TTC549 (cell line): ENCODE results near the gene SOX6.

Source experiments
- FAIRE-seq: peaks from 2 replicates; lab custom pipeline; 2012; peaks lifted over from hg19 to GRCh38; lab: Jason Lieb, UNC

Gene SOX6

GRCh38 chr11:16364254-16364653, 7.9 kb upstream of the SOX6 start:
- no peak for FAIRE-seq

DNA sequence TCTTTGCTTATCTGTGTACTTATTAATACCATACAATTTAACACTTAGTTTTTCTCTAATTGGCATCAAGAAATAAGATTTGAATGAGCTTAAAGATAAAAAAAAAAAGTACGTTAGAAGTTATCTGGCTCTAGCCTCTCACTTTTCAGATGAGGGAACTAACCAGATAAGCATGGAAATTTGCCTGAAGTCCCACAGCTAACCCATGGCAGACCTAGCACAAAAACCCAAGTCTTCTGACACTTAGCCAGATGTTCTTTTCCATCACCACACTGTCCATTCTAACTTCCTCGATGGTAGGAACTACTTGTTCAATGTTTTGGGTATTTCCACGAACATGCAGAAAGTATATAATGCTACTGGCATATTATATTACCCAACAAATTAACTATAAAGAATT, 7.4 kb upstream of the SOX6 start:
- no peak for FAIRE-seq

GRCh38 chr11:16361108-16361865, 4.9 kb upstream of the SOX6 start:
- no peak for FAIRE-seq

DNA sequence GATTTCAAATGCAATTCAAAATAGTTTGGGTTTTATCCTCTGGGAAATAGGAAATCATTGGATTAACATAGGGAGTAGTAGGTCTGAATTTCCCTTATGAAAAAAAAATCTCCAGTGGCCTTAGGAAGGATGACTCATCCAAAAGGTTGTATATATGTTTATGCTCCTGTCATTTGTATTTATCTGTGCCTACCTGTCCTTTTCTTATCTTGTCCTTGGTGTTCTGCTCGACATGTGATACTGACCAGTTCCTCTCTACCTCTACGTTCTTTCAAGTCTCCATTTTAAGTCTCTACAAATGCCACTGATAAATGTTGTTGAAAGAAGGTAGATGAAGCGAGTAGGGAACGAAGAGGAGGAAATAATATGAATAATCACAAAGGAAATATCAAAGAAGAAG, 3.0 kb upstream of the SOX6 start:
- FAIRE-seq = no peak

GRCh38 chr11:16358726-16359125, 2.4 kb upstream of the SOX6 start:
- FAIRE-seq = no peak

GRCh38 chr11:16357775-16358174, 1.4 kb upstream of the SOX6 start:
- no peak for FAIRE-seq

DNA sequence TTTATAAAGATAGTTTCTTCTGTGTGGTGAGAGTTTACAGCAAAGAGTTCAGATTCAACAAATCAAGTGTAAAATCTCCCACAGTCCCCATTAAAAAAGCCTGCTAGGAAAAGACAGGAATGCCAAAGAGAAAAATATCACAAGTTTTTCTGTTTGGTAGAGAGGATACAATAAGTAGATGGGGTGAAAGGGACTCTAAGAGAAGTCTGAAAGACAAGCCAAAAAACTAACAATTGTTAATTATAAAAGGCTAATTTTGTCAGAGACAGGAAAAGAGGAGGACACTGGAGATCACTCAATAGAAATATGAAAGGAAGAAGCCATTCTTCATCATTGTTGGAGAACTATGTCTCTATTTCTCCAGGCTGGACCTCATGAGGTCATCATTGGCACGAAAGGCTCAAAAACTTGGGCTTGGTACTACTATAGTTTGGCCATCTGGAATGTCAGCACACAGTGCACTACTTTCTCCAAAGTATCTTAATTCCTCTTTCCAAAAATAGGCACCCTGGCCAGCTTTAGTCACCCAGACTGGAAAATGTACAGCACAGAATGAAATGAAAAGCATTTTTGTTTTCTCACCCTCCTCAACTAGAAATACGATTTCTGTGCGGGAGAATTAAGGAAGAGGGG, 531 bp upstream of the SOX6 start:
- FAIRE-seq = no peak

DNA sequence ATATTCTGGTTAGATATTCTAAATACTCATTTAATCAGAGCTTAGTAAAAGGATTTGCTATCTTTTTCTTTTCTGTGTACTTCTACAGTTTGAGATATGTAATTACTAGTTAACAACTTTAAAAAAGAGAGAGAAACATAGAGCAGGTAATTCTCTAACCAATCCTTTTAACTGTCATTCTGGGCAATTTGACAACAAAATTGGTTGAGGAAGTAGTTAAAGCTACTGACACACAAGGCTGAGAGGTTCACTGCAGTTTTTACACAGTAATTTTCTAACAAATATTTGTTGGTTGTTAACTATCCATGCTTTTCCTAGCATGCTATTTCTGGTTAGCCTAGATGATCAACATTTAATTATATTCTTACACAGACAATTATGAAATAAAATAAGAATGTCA, 3.6 kb downstream of the SOX6 start:
- FAIRE-seq = no peak

GRCh38 chr11:16350125-16350524, 6.2 kb downstream of the SOX6 start:
- FAIRE-seq = no peak

- no peak for FAIRE-seq
Measured at GRCh38 chr11:16347928-16348685, 8.2 kb downstream of the SOX6 start.

- no peak for FAIRE-seq
Measured at GRCh38 chr11:16346975-16347374, 9.4 kb downstream of the SOX6 start.

DNA sequence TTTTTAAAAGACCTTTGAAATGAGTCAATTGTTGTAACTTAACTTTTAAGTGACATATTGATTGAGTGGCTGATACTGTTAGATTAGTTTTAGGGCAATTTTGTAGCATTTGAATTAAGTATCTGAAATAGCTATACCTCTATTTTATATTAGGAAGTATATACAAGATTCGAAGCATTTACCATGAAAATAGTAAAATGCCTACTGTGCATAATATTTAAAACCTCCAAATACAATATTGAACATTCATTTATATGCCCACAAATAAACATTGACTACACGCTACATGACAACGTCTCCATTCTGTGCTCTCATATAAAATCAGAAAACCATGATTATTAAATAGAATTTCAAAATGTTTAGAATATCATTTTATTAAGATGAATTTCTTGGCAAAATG, 14.5 kb downstream of the SOX6 start:
- no peak for FAIRE-seq

- no peak for FAIRE-seq
Measured at GRCh38 chr11:16338393-16338792, 18.0 kb downstream of the SOX6 start.

DNA sequence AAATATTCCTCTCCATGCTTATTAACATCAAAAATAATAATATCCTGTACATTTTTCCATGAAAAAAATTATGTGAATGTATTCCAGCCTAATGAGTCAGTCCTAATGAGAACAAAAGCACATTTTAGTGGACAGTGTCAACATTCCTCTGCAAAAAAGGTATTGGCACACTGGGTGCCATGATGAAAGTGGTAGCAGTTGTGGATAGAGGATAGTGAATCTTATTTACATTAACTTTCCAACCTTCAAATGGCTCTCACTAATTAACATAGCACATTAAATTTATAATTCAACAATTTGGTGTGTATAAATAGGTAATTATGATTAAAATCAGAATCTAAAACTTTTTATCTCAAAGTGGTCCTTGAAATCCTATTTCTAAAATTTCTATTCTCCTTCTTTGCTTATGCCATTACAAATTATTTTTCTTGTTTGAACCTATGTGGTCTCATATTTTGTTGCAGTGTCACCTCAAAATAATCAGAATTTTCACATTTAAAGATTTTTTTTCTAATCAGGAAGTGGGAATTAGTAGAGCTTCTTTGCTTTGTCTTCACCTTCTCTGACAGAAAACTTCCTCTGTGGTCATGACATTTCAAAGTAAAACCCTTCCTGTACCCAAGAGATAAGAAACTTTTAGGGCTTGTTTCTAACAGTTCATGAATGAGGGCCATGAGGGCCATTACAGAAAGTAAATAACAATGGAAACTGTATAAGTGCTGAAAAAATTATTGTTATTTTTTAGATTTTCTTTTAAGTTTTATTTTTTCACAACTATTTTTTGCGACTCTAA, 18.7 kb downstream of the SOX6 start:
- FAIRE-seq = no peak

GRCh38 chr11:16336721-16337120, 19.6 kb downstream of the SOX6 start:
- no peak for FAIRE-seq

- FAIRE-seq = no peak
Measured at GRCh38 chr11:16336204-16336603, 20.1 kb downstream of the SOX6 start.

GRCh38 chr11:16335236-16335962, 20.9 kb downstream of the SOX6 start:
- FAIRE-seq = no peak

DNA sequence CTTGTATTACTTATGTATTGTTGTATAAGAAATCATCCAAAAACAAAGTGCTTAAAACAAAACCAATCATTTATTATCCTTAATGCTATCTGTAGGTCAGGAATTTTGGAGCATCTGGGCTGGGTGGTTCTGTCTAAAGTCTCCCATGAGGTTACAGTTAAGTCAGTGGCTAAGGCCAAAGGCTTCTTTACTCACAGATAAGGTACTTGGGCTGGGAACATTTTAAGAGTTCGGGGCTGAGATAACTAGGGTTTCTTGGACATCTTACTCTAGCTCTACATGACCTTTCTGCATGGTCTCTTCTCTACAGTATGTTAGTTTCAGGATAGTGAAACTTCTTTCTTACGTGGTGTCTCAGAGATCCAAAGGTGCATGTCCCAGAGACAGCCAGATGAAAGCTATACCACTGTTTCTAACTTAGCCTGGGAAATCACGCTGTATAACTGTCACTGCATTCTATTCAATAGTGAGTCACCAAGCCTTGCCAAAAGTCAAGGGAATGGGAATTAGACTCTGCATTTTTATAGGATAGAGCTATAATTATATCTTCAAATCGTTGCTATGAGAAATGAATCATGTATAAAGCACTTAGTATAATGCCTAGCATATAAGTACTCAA, 29.6 kb downstream of the SOX6 start:
- no peak for FAIRE-seq

DNA sequence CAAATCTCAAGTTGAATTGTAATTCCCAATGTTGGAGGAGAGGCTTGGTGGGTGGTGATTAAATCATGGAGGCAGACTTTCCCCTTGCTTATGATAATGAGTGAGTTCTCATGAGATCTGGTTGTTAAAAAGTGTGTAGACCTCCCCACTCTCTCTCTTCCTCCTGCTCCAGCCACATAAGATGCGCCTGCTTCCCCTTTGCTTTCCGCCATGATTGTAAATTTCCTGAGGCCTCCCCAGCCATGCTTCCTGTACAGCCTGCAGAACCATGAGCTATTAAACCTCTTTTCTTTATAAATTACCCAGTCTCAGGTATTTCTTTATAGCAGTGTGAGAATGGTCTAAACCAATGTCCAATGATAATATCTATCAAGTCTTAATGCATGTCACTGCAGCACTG, 34.2 kb downstream of the SOX6 start:
- no peak for FAIRE-seq

DNA sequence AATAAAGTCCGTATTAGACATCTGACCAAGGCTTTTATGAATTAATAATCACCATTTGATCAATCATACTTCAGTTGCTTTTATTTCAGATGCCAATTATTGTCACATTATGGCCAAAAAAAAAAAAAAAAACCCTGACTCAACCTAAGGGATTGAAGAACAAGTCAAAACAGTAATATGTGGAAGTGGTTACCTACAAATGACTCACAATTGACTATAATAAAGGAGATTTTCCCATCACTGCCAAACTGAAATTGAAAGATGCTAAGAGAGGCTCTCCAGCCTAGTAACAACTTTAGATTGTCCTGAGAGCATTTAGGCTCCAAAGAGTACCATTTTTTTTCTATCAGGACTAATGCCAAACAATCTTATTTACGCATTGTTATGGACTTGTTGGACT, 35.2 kb downstream of the SOX6 start:
- FAIRE-seq = no peak

- no peak for FAIRE-seq
Measured at GRCh38 chr11:16318320-16318719, 38.0 kb downstream of the SOX6 start.

DNA sequence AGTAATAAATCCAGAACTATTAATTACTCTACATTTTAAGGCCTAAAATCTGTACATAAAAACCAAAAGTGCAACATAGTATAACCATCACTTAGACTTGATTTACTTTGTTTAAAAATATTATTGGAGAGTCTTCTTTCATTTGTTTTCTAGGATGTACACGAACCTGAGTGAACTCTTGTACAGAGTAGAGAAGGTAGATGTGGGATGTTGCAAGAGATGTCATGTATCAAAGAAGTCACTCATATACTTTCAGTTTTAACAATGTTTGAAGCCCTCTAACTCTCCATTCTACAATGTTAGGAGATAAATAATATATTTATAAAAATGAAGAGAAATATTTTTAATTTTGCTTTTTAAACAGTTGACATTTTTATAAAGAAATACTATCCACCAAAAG, 38.6 kb downstream of the SOX6 start:
- FAIRE-seq = no peak
